Neural crest cell (in vitro differentiated cells): Measurements from ENCODE around the gene ADD1. TPM values are rescaled to one million over a fixed set of nuclear protein-coding genes. Genes with fewer than 3 reads are reported as not detected.

Experiments
- DNase-seq: peaks from one replicate; pipeline ENCODE4 v3.0.0; 2021; ENCODE audit warnings: low read depth, mixed read lengths, low spot score
- H3K27ac Mint-ChIP-seq: one replicate; pipeline ENCODE4 v1.8.0; 2021; ENCODE audit warnings: mild to moderate bottlenecking, mixed read lengths; ENCODE audit not compliant: unreplicated experiment
- H3K27me3 Mint-ChIP-seq: 2 replicates; pipeline ENCODE4 v1.8.0; 2021; ENCODE audit warnings: low read depth, mild to moderate bottlenecking, mixed read lengths
- H3K36me3 Mint-ChIP-seq: 2 replicates; pipeline ENCODE4 v1.8.0; 2021; ENCODE audit warnings: low read depth, mild to moderate bottlenecking, mixed read lengths
- H3K4me1 Mint-ChIP-seq: 2 replicates; pipeline ENCODE4 v1.8.0; 2021; ENCODE audit warnings: mixed read lengths
- H3K4me3 Mint-ChIP-seq: one replicate; pipeline ENCODE4 v1.8.0; 2021; ENCODE audit warnings: mild to moderate bottlenecking, mixed read lengths
- H3K9me3 Mint-ChIP-seq: 2 replicates; pipeline ENCODE4 v1.8.0; 2021; ENCODE audit warnings: mixed read lengths
- CTCF ChIP-seq: fragments of 200-600 bp; sonication (generic); conservative IDR thresholded peaks from 2 replicates; pipeline ENCODE4 v1.5.0; 2021; ENCODE audit warnings: antibody characterized with exemption, mild to moderate bottlenecking
- total RNA-seq: library from RNA; stranded (reverse); gene quantifications from 2 replicates; pipeline ENCODE4 v1.2.1, GENCODE V29; 2021

ADD1 gene
- total RNA-seq, 1 donor from 2014 or later: 230 TPM

DNA sequence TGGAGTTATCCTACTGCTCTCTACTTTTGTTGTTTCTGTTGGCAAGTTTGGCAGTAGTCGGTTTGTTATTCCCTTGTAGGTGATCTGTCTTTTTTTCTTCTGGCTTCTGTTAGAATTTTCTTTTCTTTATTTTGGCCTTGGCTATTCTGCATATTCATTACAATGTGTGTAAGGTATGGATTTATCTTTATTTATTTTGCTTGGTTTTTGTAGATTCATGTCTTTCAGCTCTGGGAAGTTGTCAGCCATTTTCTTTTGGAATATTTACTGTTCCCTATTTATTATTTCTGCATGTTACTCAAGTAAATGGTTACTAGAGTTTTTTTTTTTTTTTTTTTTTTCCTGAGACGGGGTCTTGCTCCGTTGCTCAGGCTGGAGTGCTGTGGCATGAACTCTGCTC lies 12.6 kb downstream of the ADD1 start:
- H3K36me3 Mint-ChIP-seq: peaks cover 8% of the 10 kb centered on the region
- no peaks in the 10 kb centered on the region for H3K27me3 Mint-ChIP-seq
- peaks cover 27% of the 10 kb centered on the region for H3K4me1 Mint-ChIP-seq
- no peak overlapping the region for H3K4me3 Mint-ChIP-seq
- no peaks in the 10 kb centered on the region for H3K9me3 Mint-ChIP-seq
- H3K27ac Mint-ChIP-seq: no peak overlapping the region
- no peak for TF ChIP-seq CTCF
- no peak for DNase-seq

GRCh38 chr4:2857349-2857927 lies 13.8 kb downstream of the ADD1 start:
- no peak for TF ChIP-seq CTCF
- Mint-ChIP-seq H3K4me1 (peaks cover 30% of the 10 kb centered on the region), H3K9me3 (no peaks in the 10 kb centered on the region), H3K36me3 (peaks cover 8% of the 10 kb centered on the region), H3K27me3 (no peaks in the 10 kb centered on the region), H3K4me3 (no peak overlapping the region), H3K27ac (no peak overlapping the region)
- DNase-seq: no peak

- no peaks in the 10 kb centered on the region for H3K27me3 Mint-ChIP-seq
- peaks cover 8% of the 10 kb centered on the region for H3K36me3 Mint-ChIP-seq
- H3K9me3 Mint-ChIP-seq: no peaks in the 10 kb centered on the region
- no peak overlapping the region for H3K27ac Mint-ChIP-seq
- peaks cover 32% of the 10 kb centered on the region for H3K4me1 Mint-ChIP-seq
- TF ChIP-seq CTCF: no peak
- no peak for DNase-seq
- H3K4me3 Mint-ChIP-seq: no peak overlapping the region
Observed at GRCh38 chr4:2858451-2859217, 15.0 kb downstream of the ADD1 start.

DNA sequence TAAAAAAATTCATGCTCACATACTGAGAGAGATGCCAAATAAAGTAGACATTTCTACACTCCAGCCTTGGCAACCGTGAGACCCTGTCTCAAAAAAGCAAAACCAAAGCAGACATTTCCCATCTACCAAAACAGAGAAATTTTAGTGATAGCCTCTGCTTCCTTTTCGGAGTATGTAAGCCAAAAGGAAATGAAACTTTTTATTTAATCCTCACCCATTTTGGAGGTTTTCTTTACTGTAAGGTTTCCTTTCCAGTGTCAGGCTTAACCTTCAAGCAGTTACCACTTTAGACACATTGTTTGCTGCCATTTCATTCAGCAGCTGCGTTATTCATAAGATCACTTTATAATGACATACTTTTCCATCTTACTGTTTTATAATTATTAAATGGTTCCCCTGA lies 15.9 kb downstream of the ADD1 start:
- Mint-ChIP-seq H3K27ac (no peak overlapping the region), H3K4me1 (peaks cover 32% of the 10 kb centered on the region), H3K4me3 (no peak overlapping the region), H3K9me3 (no peaks in the 10 kb centered on the region), H3K27me3 (no peaks in the 10 kb centered on the region), H3K36me3 (peaks cover 8% of the 10 kb centered on the region)
- DNase-seq: no peak
- no peak for TF ChIP-seq CTCF

GRCh38 chr4:2860391-2861348 lies 17.0 kb downstream of the ADD1 start:
- Mint-ChIP-seq H3K4me3 (no peak overlapping the region), H3K36me3 (peaks cover 8% of the 10 kb centered on the region), H3K4me1 (peaks cover 37% of the 10 kb centered on the region), H3K27me3 (no peaks in the 10 kb centered on the region), H3K9me3 (no peaks in the 10 kb centered on the region), H3K27ac (peak overlapping the region; percentile 45)
- no peak for DNase-seq
- no peak for TF ChIP-seq CTCF
